Effector memory CD4-positive, alpha-beta T cell (primary cell): ENCODE measurements around the gene TYK2.
"Not testable (repeated sequence)": the region's sequence is repeated elsewhere in the genome, so short reads cannot be mapped to it uniquely, and the experiment has no call there.

ENCODE experiments used
- DNase-seq, 3 donors: peaks; one replicate each; pipeline ENCODE4 v3.0.0-alpha.2; 2020
- H3K27ac ChIP-seq: 2 replicates; pipeline ENCODE4 v1.7.0; 2013; ENCODE audit warnings: mild to moderate bottlenecking, low read length, moderate library complexity; ENCODE audit not compliant: insufficient read depth, poor library complexity, severe bottlenecking
- H3K27me3 ChIP-seq: replicated peaks from 2 replicates; pipeline ENCODE4 v1.7.0; 2013; ENCODE audit warnings: mild to moderate bottlenecking, low read length; ENCODE audit not compliant: insufficient read depth, control insufficient read depth, poor library complexity, severe bottlenecking
- H3K36me3 ChIP-seq: 2 replicates; pipeline ENCODE4 v1.7.0; 2013; ENCODE audit warnings: mild to moderate bottlenecking, low read length, moderate library complexity; ENCODE audit not compliant: control insufficient read depth, insufficient read depth
- H3K4me1 ChIP-seq: 2 replicates; pipeline ENCODE4 v1.7.0; 2013; ENCODE audit warnings: low read length, mild to moderate bottlenecking; ENCODE audit not compliant: control insufficient read depth, insufficient read depth, poor library complexity, severe bottlenecking
- H3K4me3 ChIP-seq: 2 replicates; pipeline ENCODE4 v1.7.0; 2013; ENCODE audit warnings: low read length, low read depth, mild to moderate bottlenecking; ENCODE audit not compliant: insufficient read depth, poor library complexity, severe bottlenecking
- H3K9me3 ChIP-seq: 2 replicates; pipeline ENCODE4 v1.7.0; 2013; ENCODE audit warnings: mild to moderate bottlenecking, low read length, moderate library complexity; ENCODE audit not compliant: control insufficient read depth

The TYK2 gene

DNA sequence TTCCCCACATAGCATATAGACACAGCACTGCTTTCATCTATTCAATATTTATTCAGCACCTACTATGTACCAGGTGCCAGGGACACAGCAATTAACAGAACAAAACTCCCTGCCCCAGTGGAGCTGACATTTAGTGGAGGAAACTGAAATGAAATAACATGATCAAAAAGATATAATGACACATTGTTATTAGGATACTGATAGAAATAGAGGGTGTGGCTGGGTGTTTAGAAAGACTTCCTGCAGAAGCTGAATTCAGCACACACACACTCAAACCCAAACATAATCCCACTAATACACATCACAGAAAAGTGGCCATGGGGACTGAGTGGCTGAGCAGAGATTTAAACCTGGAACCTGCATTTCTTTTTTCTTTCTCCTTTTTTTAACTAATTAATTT, 26.7 kb upstream of the TYK2 start:
- no peak overlapping the region for H3K4me3 ChIP-seq
- no peak for DNase-seq
- peaks cover 55% of the 10 kb centered on the region for H3K4me1 ChIP-seq
- no peaks in the 10 kb centered on the region for H3K27me3 ChIP-seq
- H3K36me3 ChIP-seq: no peaks in the 10 kb centered on the region
- H3K9me3 ChIP-seq: no peaks in the 10 kb centered on the region
- H3K27ac ChIP-seq: no peak overlapping the region

- H3K27me3 ChIP-seq: no peaks in the 10 kb centered on the region
- H3K9me3 ChIP-seq: no peaks in the 10 kb centered on the region
- peaks cover 57% of the 10 kb centered on the region for H3K4me1 ChIP-seq
- H3K4me3 ChIP-seq: no peak overlapping the region
- no peaks in the 10 kb centered on the region for H3K36me3 ChIP-seq
- H3K27ac ChIP-seq: peak overlapping the region; percentile 36
- no peak for DNase-seq
Measured at GRCh38 chr19:10406191-10406590, 25.8 kb upstream of the TYK2 start.

DNA sequence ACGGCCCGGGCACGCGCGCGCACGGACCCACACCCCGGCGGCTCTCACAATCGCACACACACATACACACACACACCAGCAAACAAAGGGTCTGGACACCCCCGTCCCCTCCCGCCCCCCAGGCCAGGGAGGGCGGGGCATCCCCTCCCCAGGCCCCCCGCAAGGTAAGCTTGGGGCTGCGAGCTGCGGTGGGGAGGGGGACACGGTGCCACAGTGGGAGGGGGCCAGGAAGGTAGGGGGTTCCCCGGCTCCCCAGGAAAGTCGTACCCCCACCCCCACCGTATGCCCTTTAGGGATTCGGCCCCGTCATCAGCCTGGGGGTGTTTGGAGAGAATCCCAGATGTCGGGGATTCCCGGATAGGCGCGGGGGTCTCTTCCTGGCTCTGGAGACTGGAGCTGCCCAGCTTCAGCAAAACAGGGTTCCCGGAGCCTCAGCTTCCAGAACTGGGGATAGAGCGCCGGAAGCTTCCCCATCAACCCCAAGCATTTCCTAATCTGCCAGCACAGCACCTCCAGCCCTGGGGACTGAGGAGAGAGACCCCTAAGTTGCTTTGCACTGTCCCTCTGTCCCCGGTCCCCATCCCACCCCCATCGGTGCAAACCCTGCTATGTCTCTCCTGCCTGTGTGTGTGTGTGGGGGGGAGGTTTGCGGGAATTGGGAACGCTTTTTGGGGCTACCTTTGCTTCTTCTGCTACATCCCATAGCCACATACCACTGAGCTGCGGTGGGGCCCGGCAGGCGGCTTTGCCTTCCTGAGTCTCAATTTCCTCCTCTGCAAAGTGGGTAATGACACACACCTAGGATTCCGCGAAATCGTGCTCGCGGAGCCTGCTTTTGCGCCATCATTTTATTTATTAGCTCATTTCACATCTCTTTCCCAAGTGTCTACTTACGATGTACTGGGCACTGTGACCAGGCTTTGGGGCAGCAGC, 24.8 kb upstream of the TYK2 start:
- H3K27ac ChIP-seq: peak overlapping the region; percentile 98
- peaks cover 62% of the 10 kb centered on the region for H3K4me1 ChIP-seq
- DNase-seq: peak in 1 of 3 donors; percentile 44
- no peaks in the 10 kb centered on the region for H3K36me3 ChIP-seq
- H3K9me3 ChIP-seq: no peaks in the 10 kb centered on the region
- H3K27me3 ChIP-seq: no peaks in the 10 kb centered on the region
- peak overlapping the region; percentile 89 for H3K4me3 ChIP-seq

GRCh38 chr19:10403137-10404021, 23.0 kb upstream of the TYK2 start, which contains the start of gene CDC37:
Gene CDC37, minus strand, starts transcription at chr19:10403542. Its CDS starts 63 bp downstream, at chr19:10403479.
- Histone ChIP-seq H3K36me3 (no peaks in the 10 kb centered on the region), H3K4me3 (peak within 1 kb of the TSS; percentile 89), H3K27ac (peak within 1 kb of the TSS; percentile 98), H3K9me3 (no peaks in the 10 kb centered on the region), H3K27me3 (no peaks in the 10 kb centered on the region), H3K4me1 (peaks cover 53% of the 10 kb centered on the region)
- DNase-seq: peak; percentile 95 to 97 (median 97)

DNA sequence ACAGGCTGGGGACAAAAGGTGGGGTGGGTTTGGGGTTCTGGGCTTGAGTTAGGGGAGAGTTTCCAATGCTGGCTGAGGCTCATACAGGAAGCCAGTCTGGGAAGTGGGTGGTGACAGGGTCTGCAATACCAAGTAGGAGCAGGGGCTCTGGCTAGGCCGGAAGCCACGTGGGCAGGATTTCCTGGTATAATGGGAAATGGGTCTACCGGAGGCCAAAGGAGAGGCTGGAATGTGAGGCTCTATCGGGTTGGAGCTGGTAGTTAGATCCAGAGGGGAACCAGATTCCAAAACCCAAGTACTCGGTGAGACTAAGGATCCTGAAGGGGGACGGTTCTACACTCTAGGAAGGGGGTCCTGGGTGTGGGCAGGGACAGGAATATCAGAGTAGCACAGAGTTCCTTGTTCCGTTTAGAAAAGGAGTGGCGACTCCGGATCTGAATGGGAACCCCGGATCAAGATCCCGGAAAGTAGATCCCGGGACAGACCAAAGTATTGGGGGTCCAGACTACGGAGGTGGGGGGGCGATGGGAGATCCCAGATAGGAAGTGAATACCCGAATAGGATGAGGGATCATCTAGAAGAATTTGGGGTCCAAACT, 22.2 kb upstream of the TYK2 start:
- H3K36me3 ChIP-seq: no peaks in the 10 kb centered on the region

DNA sequence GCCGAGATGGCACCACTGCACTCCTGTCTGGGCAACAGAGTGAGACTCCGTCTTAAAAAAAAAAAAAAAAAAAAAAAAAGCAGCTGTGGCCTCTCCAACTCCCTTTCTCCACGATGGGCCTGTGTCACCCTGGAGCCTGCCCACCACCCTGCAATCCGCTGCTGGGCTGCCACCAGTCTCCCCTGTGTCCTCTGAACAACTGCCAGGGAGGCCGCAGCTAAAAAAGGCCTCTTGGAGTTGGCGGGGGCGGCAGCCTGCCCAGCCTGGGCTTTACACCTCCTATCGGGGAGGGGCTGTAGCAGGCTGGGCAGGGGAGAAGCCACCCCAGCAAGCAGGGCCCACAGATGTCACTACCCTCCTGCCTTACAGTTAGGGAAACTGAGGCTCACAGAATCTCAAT, 19.5 kb upstream of the TYK2 start:
- Histone ChIP-seq H3K9me3 (no peaks in the 10 kb centered on the region), H3K27ac (no peak overlapping the region), H3K36me3 (peaks cover 11% of the 10 kb centered on the region), H3K27me3 (no peaks in the 10 kb centered on the region), H3K4me3 (no peak overlapping the region), H3K4me1 (peaks cover 35% of the 10 kb centered on the region)
- no peak for DNase-seq

More for the DNA sequence above, 22.2 kb upstream of the TYK2 start:
- Histone ChIP-seq H3K9me3 (no peaks in the 10 kb centered on the region), H3K4me1 (peaks cover 45% of the 10 kb centered on the region), H3K27ac (peak overlapping the region; percentile 98), H3K27me3 (no peaks in the 10 kb centered on the region), H3K4me3 (peak overlapping the region; percentile 89)
- peak in 1 of 3 donors; percentile 50 for DNase-seq

- not testable (repeated sequence) for H3K4me3 ChIP-seq, H3K27me3 ChIP-seq, DNase-seq, H3K27ac ChIP-seq, H3K9me3 ChIP-seq
- Histone ChIP-seq H3K36me3 (peaks cover 14% of the 10 kb centered on the region), H3K4me1 (peaks cover 30% of the 10 kb centered on the region)
Measured at GRCh38 chr19:10399340-10399739, 19.0 kb upstream of the TYK2 start.

DNA sequence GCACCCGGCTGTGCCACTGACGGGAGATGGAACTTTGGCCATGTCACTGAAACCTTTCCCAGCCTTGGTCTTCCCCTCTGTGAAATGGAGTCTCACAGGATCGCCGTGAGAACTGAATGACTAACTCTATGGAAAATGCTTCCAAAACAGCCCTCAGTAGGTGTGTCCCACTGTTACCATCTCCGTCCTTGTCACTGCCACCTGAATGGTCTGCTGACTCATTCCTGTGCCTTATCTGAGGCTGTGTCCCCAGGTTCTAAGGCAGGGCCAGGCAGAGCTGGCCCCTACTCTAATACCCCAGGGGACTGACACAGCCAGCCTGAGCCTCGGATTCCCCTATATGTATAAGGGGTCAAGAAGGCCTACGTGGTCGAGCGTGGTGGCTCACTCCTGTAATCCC, 18.4 kb upstream of the TYK2 start:
- Histone ChIP-seq H3K27ac (no peak overlapping the region), H3K27me3 (no peaks in the 10 kb centered on the region), H3K9me3 (no peaks in the 10 kb centered on the region), H3K4me3 (no peak overlapping the region), H3K36me3 (peaks cover 16% of the 10 kb centered on the region), H3K4me1 (peaks cover 26% of the 10 kb centered on the region)
- DNase-seq: no peak

GRCh38 chr19:10395917-10396316, 15.5 kb upstream of the TYK2 start:
- H3K36me3 ChIP-seq: peaks cover 41% of the 10 kb centered on the region
- DNase-seq: no peak
- no peak overlapping the region for H3K27ac ChIP-seq
- H3K4me1 ChIP-seq: peaks cover 2% of the 10 kb centered on the region
- H3K4me3 ChIP-seq: no peak overlapping the region
- no peaks in the 10 kb centered on the region for H3K9me3 ChIP-seq
- H3K27me3 ChIP-seq: no peaks in the 10 kb centered on the region
